GM12872 (cell line): ENCODE results near the gene TICRR.

Source experiments
- TF ChIP-seq, protein P1 (sequence below): IDR thresholded peaks from 3 replicates; pipeline ENCODE4 v1.5.1; 2011; ENCODE audit warnings: low read depth, mild to moderate bottlenecking, low read length, moderate library complexity; ENCODE audit not compliant: insufficient read depth

The TICRR gene, protein sequence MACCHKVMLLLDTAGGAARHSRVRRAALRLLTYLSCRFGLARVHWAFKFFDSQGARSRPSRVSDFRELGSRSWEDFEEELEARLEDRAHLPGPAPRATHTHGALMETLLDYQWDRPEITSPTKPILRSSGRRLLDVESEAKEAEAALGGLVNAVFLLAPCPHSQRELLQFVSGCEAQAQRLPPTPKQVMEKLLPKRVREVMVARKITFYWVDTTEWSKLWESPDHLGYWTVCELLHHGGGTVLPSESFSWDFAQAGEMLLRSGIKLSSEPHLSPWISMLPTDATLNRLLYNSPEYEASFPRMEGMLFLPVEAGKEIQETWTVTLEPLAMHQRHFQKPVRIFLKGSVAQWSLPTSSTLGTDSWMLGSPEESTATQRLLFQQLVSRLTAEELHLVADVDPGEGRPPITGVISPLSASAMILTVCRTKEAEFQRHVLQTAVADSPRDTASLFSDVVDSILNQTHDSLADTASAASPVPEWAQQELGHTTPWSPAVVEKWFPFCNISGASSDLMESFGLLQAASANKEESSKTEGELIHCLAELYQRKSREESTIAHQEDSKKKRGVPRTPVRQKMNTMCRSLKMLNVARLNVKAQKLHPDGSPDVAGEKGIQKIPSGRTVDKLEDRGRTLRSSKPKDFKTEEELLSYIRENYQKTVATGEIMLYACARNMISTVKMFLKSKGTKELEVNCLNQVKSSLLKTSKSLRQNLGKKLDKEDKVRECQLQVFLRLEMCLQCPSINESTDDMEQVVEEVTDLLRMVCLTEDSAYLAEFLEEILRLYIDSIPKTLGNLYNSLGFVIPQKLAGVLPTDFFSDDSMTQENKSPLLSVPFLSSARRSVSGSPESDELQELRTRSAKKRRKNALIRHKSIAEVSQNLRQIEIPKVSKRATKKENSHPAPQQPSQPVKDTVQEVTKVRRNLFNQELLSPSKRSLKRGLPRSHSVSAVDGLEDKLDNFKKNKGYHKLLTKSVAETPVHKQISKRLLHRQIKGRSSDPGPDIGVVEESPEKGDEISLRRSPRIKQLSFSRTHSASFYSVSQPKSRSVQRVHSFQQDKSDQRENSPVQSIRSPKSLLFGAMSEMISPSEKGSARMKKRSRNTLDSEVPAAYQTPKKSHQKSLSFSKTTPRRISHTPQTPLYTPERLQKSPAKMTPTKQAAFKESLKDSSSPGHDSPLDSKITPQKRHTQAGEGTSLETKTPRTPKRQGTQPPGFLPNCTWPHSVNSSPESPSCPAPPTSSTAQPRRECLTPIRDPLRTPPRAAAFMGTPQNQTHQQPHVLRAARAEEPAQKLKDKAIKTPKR (N-terminal part only)

DNA sequence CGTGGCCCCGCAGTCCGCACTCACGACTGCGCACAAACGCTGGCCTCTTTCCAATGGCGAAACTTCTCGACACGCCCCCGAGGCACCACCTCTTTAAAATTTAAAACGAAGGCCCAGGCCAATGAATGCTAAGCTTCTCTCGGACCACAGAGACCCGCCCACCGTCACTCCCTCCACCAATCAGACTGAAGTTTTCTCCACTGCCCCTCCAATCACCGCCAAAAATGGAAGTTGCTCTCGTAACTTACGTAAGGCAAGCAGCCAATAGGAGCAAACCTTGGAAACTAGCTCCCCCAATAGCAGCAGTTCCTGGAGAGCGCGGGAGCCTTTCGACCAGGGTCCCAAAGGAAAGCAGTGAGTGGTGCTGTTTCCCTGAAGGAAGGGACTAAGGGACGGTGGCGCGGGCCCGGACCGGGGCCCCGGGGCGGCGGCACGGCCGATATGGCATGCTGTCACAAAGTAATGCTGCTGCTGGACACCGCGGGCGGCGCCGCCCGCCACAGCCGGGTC lies at the start of gene TICRR:
Gene TICRR (plus strand): TSS at position 324 of the 510 bp plus-strand sequence. CDS start 118 bp downstream, at position 442.
- TF ChIP-seq, protein P1, sequence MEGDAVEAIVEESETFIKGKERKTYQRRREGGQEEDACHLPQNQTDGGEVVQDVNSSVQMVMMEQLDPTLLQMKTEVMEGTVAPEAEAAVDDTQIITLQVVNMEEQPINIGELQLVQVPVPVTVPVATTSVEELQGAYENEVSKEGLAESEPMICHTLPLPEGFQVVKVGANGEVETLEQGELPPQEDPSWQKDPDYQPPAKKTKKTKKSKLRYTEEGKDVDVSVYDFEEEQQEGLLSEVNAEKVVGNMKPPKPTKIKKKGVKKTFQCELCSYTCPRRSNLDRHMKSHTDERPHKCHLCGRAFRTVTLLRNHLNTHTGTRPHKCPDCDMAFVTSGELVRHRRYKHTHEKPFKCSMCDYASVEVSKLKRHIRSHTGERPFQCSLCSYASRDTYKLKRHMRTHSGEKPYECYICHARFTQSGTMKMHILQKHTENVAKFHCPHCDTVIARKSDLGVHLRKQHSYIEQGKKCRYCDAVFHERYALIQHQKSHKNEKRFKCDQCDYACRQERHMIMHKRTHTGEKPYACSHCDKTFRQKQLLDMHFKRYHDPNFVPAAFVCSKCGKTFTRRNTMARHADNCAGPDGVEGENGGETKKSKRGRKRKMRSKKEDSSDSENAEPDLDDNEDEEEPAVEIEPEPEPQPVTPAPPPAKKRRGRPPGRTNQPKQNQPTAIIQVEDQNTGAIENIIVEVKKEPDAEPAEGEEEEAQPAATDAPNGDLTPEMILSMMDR, result no peak

DNA sequence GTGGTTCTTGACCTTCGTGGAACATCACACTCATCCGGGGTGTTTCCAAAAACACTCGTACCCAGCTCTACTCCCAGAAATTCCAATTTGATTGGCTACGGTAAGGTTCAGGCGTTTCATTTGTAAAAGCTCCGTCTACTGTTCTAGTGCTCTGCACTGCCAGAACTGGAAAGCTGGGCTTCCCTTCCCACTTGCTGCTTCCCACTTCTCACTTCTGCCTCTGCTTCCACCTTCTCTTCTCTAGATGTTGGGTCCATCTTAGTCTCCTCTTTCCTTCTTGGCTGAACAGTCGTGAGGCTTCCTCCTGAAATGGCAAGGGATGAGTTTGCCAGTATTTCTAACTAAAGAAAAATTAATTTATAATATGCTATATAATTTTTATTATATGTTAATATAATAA lies 49.1 kb upstream of the TICRR start:
- TF ChIP-seq, protein P1, result no peak

DNA sequence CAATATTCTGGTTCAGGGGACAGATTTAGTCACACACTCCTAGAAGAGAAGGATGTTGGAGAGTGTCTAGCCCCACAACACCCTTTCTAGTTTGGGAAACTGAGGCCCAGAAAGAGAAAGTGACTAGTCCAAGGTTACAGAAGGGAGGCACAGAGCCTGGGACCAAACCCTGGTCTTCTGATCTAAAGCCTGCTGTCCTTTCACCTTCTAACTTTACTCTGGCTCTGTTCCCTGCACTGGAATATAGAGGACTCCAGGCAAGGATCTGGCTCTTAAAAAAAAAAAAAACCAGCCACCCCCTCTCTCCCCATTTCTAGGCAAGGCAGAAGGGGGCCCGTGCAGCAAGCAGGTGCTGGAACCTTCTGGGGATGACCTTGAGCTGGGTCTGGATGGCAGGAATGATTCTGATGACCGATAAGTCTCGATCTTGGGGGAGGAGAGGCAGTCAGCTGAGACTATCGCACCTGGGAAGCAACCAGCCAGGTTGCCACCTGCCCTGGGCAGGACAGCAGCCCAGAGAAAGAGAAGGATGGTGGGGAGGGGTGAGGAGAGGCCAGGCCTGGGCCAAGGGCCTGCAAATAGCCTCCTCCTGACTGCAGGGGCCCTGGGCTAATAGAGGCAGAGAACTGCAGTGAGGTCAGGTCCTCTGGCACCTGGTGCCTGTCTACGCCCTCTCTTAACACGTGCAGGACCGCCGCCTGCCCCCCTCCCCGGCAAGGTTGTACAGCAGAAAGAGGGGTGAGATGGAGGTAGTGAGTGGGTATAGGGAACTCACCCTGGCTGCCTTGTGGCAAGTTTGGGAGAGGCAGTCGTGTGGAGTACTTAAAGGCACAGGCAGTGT lies 48.4 kb upstream of the TICRR start:
- TF ChIP-seq, protein P1, result no peak

DNA sequence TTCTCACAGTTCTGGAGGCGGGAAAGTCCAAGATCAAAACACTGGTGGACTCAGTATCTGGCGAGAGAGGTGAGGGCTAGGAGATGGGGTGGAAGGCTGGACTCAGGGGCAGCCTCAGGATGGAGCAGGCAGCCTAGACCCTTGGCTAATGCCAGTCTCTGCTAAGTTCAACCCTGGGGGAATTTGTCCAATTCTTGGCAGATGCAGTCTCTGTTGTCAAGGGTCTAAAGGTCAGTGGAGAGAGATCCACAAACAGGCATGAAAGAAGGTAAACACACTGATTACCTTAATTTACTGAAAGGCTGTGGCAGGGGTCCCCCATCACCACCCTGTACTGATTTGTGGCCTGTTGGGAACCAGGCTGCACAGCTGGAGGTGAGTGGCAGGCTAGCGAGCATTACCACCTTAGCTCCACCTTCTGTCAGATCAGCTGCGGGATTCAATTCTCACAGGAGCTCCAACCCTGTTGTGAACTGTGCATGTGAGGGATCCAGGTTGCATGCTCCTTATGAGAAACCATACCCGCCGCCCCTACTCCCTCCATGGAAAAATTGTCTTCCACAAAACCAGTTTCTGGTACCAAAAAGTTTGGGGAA lies 46.4 kb upstream of the TICRR start:
- TF ChIP-seq, protein P1, result no peak

DNA sequence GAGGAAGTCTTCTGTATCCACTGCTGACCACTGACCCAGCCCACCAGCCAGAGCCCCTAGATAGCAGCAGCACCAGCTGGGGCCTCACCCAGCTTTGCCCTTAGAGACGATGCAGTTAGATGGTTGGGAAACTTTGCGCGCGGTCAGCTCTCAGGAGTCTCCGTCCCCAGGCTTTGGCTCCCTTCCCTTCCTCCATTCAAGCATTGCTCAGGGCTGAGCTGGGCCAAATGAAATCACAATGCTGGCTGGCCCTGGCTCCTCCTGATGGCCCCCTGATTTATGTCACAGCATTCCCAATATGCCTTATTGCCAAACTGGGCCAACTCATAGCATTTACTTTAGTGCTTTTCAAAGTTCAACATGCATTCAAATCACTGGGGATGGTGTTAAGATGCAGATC lies 44.3 kb upstream of the TICRR start:
- TF ChIP-seq, protein P1, result no peak

DNA sequence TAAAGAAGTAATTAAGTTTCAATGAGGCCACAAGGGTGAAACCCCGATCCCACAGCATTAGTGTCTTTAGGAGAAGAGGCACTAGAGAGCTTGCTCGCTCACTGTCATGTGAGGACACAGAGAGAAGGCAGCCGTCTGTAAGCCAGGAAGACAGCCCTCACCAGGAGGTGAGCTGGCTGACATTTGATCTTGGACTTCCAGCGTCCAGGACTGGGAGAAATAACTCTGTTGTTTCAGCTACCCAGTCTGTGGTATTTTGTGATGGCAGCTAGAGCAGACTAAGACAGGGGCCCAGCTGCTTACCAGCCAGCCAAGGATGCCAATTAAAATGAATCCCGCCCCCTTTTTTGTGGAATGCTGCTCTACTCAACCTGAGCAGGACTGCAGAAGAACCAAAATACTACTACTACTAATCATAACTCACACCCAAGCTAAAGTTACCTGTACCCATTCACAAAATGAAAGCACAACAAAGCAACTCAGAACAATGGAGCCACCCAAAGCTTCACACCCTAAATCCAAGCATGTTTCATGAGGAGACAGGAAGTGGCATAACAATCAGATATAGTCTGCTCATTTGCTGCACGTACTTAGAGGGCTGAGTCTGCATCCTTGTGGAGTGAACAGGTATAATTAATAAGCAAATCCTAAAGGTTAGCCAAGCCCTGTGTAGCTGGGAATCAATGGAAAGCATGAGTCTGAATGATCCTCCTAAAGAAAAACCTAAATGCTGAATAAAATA lies 43.3 kb upstream of the TICRR start:
- TF ChIP-seq, protein P1, result no peak
